IPS-18a (cell line): ENCODE data around the gene LONP1.
A peak's percentile ranks its signal among the peaks of the same experiment; 100 is the strongest.
"Not testable (repeated sequence)": the region's sequence is repeated elsewhere in the genome, so short reads cannot be mapped to it uniquely, and the experiment has no call there.

Source experiments
- H3K27ac ChIP-seq: one replicate; pipeline ENCODE4 v1.5.1; 2013; ENCODE audit warnings: low read length
- H3K27me3 ChIP-seq: one replicate; pipeline ENCODE4 v1.6.1; 2013; ENCODE audit warnings: mild to moderate bottlenecking, low read length; ENCODE audit not compliant: control insufficient read depth, insufficient read depth
- H3K36me3 ChIP-seq: one replicate; pipeline ENCODE4 v1.6.1; 2013; ENCODE audit warnings: low read depth, low read length; ENCODE audit not compliant: control insufficient read depth
- H3K4me1 ChIP-seq: one replicate; pipeline ENCODE4 v1.6.1; 2013; ENCODE audit warnings: low read depth, low read length; ENCODE audit not compliant: control insufficient read depth
- H3K4me3 ChIP-seq: one replicate; pipeline ENCODE4 v1.5.1; 2013; ENCODE audit warnings: low read length
- H3K9ac ChIP-seq: one replicate; pipeline ENCODE4 v1.6.1; 2013; ENCODE audit warnings: mild to moderate bottlenecking, low read length, moderate library complexity
- H3K9me3 ChIP-seq: one replicate; pipeline ENCODE4 v1.6.1; 2013; ENCODE audit warnings: low read depth, low read length; ENCODE audit not compliant: control insufficient read depth

The LONP1 gene

GRCh38 chr19:5719961-5720790 is at the start of gene LONP1, which contains the start of gene CATSPERD:
Gene LONP1 (minus strand): TSS chr19:5720146. CDS start chr19:5720132, 14 bp downstream.
Gene CATSPERD (plus strand): TSS chr19:5720637. CDS start chr19:5720738, 101 bp downstream.
- H3K4me3 ChIP-seq: peak within 1 kb of the TSS; percentile 82
- peak within 1 kb of the TSS; percentile 89 for H3K9ac ChIP-seq
- H3K9me3 ChIP-seq: no peaks in the 10 kb centered on the region
- H3K27me3 ChIP-seq: no peaks in the 10 kb centered on the region
- peaks cover 5% of the 10 kb centered on the region for H3K36me3 ChIP-seq
- peaks cover 6% of the 10 kb centered on the region for H3K4me1 ChIP-seq
- H3K27ac ChIP-seq: peak within 1 kb of the TSS; percentile 92

GRCh38 chr19:5767949-5768348 is 48.0 kb upstream of the LONP1 start:
- no peak overlapping the region for H3K27ac ChIP-seq
- H3K27me3 ChIP-seq: no peaks in the 10 kb centered on the region
- H3K36me3 ChIP-seq: no peaks in the 10 kb centered on the region
- no peaks in the 10 kb centered on the region for H3K4me1 ChIP-seq
- no peaks in the 10 kb centered on the region for H3K9me3 ChIP-seq
- no peak overlapping the region for H3K4me3 ChIP-seq
- no peak overlapping the region for H3K9ac ChIP-seq

- H3K27ac ChIP-seq: no peak overlapping the region
- H3K36me3 ChIP-seq: no peaks in the 10 kb centered on the region
- H3K27me3 ChIP-seq: no peaks in the 10 kb centered on the region
- H3K4me1 ChIP-seq: no peaks in the 10 kb centered on the region
- no peaks in the 10 kb centered on the region for H3K9me3 ChIP-seq
- H3K4me3 ChIP-seq: no peak overlapping the region
- H3K9ac ChIP-seq: no peak overlapping the region
Measured at GRCh38 chr19:5765220-5765619, 45.3 kb upstream of the LONP1 start.

GRCh38 chr19:5762608-5763217 is 42.8 kb upstream of the LONP1 start:
- no peak overlapping the region for H3K4me3 ChIP-seq
- no peak overlapping the region for H3K27ac ChIP-seq
- H3K36me3 ChIP-seq: no peaks in the 10 kb centered on the region

GRCh38 chr19:5753743-5754142 is 33.8 kb upstream of the LONP1 start:
- no peaks in the 10 kb centered on the region for H3K4me1 ChIP-seq
- no peak overlapping the region for H3K4me3 ChIP-seq
- no peak overlapping the region for H3K9ac ChIP-seq
- H3K36me3 ChIP-seq: no peaks in the 10 kb centered on the region
- H3K27ac ChIP-seq: no peak overlapping the region
- no peaks in the 10 kb centered on the region for H3K9me3 ChIP-seq
- H3K27me3 ChIP-seq: no peaks in the 10 kb centered on the region

More at GRCh38 chr19:5762608-5763217, 42.8 kb upstream of the LONP1 start:
- Histone ChIP-seq H3K9ac (no peak overlapping the region), H3K4me1 (no peaks in the 10 kb centered on the region), H3K9me3 (no peaks in the 10 kb centered on the region), H3K27me3 (no peaks in the 10 kb centered on the region)

- H3K4me3 ChIP-seq: no peak overlapping the region
- H3K27ac ChIP-seq: no peak overlapping the region
- no peaks in the 10 kb centered on the region for H3K27me3 ChIP-seq
- H3K9ac ChIP-seq: no peak overlapping the region
- no peaks in the 10 kb centered on the region for H3K36me3 ChIP-seq
- no peaks in the 10 kb centered on the region for H3K9me3 ChIP-seq
- no peaks in the 10 kb centered on the region for H3K4me1 ChIP-seq
Measured at GRCh38 chr19:5751709-5752108, 31.8 kb upstream of the LONP1 start.

- Histone ChIP-seq H3K9ac (no peak overlapping the region), H3K9me3 (no peaks in the 10 kb centered on the region)
Measured at GRCh38 chr19:5749505-5749904, 29.6 kb upstream of the LONP1 start.

GRCh38 chr19:5748920-5749319 is 29.0 kb upstream of the LONP1 start:
- H3K4me3 ChIP-seq, H3K27ac ChIP-seq, H3K9ac ChIP-seq, H3K36me3 ChIP-seq, H3K4me1 ChIP-seq, H3K27me3 ChIP-seq, H3K9me3 ChIP-seq: not testable (repeated sequence)

More at GRCh38 chr19:5749505-5749904, 29.6 kb upstream of the LONP1 start:
- no peaks in the 10 kb centered on the region for H3K36me3 ChIP-seq
- H3K4me1 ChIP-seq: no peaks in the 10 kb centered on the region
- H3K4me3 ChIP-seq: no peak overlapping the region
- no peak overlapping the region for H3K27ac ChIP-seq
- no peaks in the 10 kb centered on the region for H3K27me3 ChIP-seq

GRCh38 chr19:5744999-5745398 is 25.1 kb upstream of the LONP1 start:
- not testable (repeated sequence) for H3K4me1 ChIP-seq, H3K36me3 ChIP-seq, H3K9ac ChIP-seq, H3K27ac ChIP-seq, H3K9me3 ChIP-seq, H3K27me3 ChIP-seq, H3K4me3 ChIP-seq

GRCh38 chr19:5743630-5744029 is 23.7 kb upstream of the LONP1 start:
- Histone ChIP-seq H3K9ac (no peak overlapping the region), H3K4me1 (no peaks in the 10 kb centered on the region), H3K4me3 (no peak overlapping the region), H3K27ac (no peak overlapping the region), H3K9me3 (no peaks in the 10 kb centered on the region), H3K36me3 (no peaks in the 10 kb centered on the region), H3K27me3 (no peaks in the 10 kb centered on the region)

- no peaks in the 10 kb centered on the region for H3K36me3 ChIP-seq
- no peak overlapping the region for H3K27ac ChIP-seq
Measured at GRCh38 chr19:5742051-5742450, 22.1 kb upstream of the LONP1 start.

GRCh38 chr19:5738423-5738822 is 18.5 kb upstream of the LONP1 start:
- Histone ChIP-seq H3K4me1 (no peaks in the 10 kb centered on the region), H3K9me3 (no peaks in the 10 kb centered on the region), H3K27ac (no peak overlapping the region), H3K4me3 (no peak overlapping the region), H3K27me3 (no peaks in the 10 kb centered on the region), H3K36me3 (no peaks in the 10 kb centered on the region), H3K9ac (no peak overlapping the region)

More at GRCh38 chr19:5742051-5742450, 22.1 kb upstream of the LONP1 start:
- no peak overlapping the region for H3K9ac ChIP-seq
- no peaks in the 10 kb centered on the region for H3K9me3 ChIP-seq
- H3K4me1 ChIP-seq: no peaks in the 10 kb centered on the region
- H3K4me3 ChIP-seq: no peak overlapping the region
- H3K27me3 ChIP-seq: no peaks in the 10 kb centered on the region
